Right ventricle myocardium inferior (tissue), 1 donor: Measurements from ENCODE around the gene NKX6-2. TPM values are rescaled to one million over a fixed set of nuclear protein-coding genes. Genes with fewer than 3 reads are reported as not detected.
"Not testable (repeated sequence)": the region's sequence is repeated elsewhere in the genome, so short reads cannot be mapped to it uniquely, and the experiment has no call there.

Experiments
- ATAC-seq: fragments of 200-7000 bp; cut with Tn5 transposase; one replicate; pipeline ENCODE4 v1.9.1; 2020; ENCODE audit warnings: mild to moderate bottlenecking, moderate library complexity
- DNase-seq: peaks from one replicate; pipeline ENCODE4 v3.0.0; 2021; ENCODE audit errors: missing footprints
- intact Hi-C: fragments of 100-400 bp; cut with DNase I; formaldehyde crosslinking; loops from one replicate; pipeline ENCODE4 v1.11.0; 2022
- total RNA-seq: library from RNA; stranded (reverse); fragmentation: NEBNext Ultra II Directional; extraction: Animal tissue kit (Norgen Biotek cat#: 25700); gene quantifications from one replicate; pipeline ENCODE4 v1.2.1, GENCODE V29; 2021
- donor health status: DM: no; HTN: yes; CAD: no; lungs with severe emphysema.

The NKX6-2 gene
- total RNA-seq, 1 donor from 2014 or later = not detected

DNA sequence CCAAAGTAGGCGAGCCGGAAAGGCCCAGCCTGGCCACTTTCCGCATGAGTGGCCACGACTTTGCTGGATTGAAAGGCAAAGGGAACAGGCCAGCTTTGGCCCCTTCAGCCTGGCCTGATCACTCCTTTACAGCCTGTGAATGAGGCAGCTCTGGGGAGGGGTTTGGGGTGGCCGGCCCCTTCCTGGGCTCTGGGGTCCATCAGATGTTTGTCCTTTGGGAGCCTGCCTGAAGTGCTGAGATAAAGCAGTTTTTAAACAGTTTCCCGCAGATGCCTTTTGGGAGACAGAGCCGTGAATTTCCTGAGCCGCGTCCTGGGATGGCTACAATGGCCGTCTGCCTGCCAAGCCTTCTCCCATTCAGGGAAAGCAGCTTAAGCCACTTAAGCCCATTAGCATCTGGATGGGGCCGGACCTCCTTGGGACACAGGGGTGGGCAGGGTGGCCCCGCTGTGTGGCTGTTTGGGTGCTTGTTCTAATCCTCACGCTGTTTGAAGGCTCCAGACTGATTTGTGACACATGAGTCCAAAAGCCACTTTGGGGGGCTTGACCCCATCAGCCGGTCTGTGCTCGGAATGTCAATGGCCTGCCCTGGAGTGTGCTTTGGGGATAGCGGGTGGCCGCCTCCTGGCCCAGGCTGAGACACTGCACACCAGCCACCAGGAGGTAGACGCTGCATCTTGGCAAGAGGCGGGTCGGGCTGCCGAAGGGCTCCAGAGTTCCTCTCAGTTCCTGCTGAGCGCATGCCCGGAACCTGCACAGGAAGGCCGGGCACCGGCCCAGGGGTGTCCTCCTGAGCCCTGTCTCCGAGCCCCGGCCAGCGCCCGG, 38.9 kb downstream of the NKX6-2 start:
- intact Hi-C loops = no loop called here
- ATAC-seq (no peak), DNase-seq (no peak)

DNA sequence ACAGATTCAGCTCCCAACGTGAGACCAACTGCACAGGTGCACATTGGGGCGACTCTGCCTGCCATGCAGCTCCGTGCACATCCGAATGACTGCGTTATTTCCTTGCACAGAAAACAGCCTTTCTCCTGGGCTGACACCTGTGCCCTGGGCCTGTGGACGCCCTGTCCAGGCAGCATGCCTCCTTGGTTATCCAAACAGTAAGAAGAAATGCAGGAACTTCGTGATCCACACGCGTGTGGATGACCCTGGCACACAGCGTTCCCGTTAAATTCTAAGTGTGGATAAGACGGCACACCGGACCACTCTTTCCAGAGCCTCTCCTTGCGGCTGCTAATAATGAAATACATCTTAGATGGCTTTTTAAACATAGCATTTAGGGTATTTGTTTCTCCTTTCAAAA, 39.6 kb downstream of the NKX6-2 start:
- ATAC-seq = no peak
- no peak for DNase-seq
- intact Hi-C loops = no loop called here

DNA sequence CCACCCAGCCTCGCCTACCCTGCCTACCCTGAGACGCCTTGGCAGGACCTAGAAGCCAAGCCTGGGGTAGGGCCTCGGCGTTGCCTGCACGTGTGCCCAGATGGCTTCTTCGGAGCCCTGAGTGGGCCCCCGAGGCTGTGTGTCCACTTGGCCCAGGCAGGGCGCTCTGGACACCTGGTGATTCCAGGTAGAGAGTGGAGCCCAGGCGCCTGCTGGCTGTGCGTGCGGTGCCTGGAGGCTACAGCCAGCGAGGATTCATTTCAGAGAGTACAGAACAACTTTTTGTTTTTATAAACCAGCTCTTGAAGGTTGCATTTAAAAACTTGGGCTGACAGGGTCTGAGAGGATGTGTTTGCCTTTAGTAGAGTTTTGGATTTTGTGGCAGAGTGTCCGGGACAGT, 40.0 kb downstream of the NKX6-2 start:
- intact Hi-C loops = no loop called here
- no peak for ATAC-seq
- no peak for DNase-seq

DNA sequence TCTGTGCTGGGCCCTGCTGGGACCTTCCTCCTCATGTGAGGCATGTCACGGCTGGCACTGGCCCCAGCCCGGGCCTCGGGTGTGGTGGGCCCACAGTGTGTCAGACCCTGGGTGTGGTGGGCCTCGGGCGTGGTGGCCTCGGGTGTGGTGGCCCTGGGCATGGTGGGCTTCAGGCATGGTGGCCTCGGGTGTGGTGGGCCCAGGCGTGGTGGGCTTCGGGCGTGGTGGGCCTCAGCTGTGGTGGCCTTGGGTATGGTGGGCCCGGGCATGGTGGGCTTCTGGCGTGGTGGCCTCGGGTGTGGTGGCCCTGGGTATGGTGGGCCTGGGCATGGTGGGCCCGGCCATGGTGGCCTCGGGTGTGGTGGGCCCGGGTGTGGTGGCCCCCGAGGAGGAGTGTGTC, 40.4 kb downstream of the NKX6-2 start:
- intact Hi-C loops = no loop called here
- DNase-seq (no peak), ATAC-seq (no peak)

DNA sequence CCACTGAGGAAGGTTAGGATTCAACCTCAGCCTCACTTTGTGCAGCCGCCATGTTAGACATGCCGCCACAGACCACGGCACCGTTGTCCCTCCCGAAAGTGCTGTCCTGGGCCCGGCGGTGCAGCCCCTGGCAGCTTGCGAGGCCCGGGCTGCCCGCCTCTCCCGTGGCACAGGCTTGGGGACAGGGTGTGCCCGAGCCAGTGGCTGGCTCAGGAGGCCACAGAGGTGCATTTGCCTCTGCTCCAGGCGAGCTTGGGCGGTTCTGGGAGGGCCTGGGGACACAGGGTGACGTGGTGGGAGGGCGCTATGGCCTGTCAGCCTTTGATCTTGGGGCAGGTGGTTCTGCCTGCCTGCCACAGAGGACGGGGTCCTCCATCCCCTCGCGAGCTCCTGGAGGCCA, 41.1 kb downstream of the NKX6-2 start:
- intact Hi-C loops = no loop called here
- DNase-seq = no peak
- no peak for ATAC-seq

DNA sequence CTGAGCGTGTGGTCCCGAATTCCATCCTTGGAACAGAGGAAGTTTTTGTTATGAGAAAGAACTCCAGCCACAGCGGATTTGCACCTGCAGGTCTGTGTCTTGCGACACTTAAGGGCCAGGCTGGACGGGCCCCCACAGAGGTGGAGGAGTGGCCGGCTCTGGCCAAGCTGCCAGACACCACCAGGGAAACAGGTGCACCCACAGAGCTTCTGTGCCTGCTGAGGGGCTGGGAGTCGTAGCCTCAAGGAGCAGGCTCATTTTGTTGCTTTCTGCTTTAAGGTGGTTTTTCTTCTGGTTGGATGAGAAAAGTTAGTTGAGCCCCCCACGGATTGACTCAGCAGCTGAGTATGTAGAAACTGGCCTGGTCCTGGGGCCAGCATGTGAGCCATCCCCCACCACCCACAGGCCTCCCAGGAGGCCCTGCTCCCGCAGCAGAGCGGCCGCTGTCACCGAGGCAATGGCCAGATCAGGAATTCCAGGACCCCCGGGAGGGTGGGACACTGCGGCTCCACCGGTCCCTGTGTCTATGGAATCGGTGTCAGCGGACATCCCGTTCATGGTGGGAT, 41.9 kb downstream of the NKX6-2 start:
- ATAC-seq = no peak
- intact Hi-C loops = no loop called here
- no peak for DNase-seq

DNA sequence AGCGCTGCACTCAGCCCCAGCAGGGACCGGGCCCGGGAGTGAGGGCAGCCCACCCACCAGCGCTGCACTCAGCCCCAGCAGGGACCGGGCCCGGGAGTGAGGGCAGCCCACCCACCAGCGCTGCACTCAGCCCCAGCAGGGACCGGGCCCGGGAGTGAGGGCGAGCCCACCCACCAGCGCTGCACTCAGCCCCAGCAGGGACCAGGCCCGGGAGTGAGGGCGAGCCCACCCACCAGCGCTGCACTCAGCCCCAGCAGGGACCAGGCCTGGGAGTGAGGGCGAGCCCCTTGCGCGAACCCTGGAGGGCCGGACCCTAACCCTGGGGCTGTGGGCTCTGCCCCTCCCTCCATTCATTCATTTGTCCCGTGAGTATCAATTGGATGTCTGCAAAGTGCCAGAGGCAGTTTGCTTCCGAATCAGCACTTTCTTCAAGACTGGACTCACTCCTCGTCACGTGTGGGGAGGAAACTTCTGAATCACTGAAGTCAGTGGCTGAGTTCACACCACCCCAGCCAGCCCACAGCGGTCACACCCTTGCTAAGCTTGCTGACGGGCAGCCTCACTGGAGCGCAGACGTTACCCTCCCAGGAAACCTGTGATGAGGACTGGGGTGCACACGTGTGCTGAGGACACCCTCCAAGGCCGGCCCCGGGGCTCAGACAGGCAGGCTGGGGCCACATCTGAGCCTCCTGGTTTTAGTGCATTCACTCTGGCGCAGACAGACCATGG, 42.6 kb downstream of the NKX6-2 start:
- DNase-seq, intact Hi-C loops, ATAC-seq: not testable (repeated sequence)

DNA sequence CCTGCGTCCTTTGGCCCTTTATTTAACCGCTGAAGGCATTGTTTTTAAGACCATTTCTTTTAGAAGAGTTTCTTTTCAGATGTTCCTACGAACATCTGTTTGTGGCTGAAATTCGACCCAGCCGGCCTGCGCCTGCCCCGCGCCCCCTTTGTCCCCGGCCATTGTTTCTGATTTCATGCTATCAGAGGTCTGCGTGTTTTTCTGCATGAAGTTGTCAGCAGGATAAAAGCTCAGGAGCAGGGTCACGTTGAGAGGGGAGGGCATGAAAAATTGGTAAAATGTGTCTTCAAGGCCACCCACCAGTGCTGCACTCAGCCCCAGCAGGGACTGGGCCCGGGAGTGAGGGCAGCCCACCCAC, 43.1 kb downstream of the NKX6-2 start:
- intact Hi-C loops = no loop called here

DNA sequence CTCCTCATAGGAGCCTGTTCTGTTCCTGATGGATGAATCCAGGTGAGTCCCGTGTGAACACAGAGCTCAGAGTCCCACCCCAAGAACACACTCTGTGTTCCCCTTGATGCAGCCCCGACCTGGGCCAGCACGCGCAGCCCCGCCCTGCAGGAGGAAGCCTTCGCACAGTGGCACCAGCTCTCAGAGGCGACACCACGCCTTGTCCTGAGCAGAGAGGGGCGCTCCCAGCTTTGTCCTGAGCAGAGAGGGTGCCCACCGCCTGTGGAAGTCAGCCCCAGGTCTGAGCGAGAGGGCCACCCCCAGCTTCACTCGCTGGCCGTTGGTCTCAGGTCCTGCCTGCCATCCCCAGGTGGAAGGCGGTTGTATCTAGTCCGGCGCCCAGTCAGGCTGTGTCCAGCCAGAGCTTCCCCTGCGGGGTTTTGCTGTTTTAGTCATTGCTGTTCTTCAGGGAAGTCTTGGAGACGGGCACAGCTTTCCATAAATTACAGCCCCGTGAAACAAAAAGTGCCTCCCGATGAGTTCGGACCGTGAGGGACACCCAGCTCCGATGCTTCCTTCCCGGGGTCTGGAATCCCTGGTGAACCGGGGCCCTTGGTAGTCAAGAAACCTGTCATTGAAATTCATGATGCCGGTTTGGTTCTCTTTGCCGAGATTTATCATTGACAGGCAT, 43.6 kb downstream of the NKX6-2 start:
- ATAC-seq (no peak), DNase-seq (peak; percentile 53)
- intact Hi-C loops = no loop called here

More for the DNA sequence above, 43.1 kb downstream of the NKX6-2 start:
- DNase-seq (no peak), ATAC-seq (no peak)

DNA sequence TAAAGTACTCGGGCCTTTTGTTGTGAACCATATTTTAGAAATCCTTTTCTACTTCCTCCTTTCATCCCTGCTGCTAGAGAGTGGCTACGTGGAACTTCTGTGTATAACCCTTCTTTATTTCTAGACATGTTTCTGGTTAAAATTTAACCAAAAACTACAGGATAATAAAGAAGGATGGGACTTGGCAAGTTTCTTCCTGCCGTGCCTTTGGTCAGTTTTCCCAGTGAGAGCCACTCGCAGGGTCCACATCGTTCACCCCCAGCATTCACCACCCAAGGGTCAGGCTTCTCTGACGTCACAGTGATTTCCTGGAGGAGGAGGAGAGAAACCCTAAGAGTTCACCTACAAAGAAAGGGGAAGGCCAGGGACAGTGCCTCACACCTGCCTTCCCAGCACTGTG, 45.4 kb downstream of the NKX6-2 start:
- intact Hi-C loops = no loop called here
- ATAC-seq (no peak), DNase-seq (no peak)

DNA sequence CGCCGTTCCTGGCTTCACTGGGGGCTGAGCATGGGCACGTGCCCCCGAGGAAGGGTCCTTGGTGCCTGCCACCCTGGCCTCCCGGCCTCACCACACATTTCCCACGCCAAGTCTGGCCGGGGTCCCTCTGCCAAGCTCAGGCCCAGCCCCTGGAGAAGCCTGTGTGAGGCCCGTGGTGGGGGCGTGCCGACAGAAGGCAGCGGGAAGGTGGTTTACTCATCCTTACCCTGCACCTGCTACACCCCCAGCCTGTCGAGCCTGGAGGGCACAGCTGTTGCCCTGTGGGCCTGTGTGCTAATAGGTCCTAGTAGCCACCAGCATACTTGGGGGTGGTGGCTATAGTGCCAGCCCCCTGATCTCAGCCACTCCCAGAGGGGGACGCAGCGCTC, 46.7 kb downstream of the NKX6-2 start:
- DNase-seq (no peak), ATAC-seq (no peak)
- intact Hi-C loops = no loop called here

DNA sequence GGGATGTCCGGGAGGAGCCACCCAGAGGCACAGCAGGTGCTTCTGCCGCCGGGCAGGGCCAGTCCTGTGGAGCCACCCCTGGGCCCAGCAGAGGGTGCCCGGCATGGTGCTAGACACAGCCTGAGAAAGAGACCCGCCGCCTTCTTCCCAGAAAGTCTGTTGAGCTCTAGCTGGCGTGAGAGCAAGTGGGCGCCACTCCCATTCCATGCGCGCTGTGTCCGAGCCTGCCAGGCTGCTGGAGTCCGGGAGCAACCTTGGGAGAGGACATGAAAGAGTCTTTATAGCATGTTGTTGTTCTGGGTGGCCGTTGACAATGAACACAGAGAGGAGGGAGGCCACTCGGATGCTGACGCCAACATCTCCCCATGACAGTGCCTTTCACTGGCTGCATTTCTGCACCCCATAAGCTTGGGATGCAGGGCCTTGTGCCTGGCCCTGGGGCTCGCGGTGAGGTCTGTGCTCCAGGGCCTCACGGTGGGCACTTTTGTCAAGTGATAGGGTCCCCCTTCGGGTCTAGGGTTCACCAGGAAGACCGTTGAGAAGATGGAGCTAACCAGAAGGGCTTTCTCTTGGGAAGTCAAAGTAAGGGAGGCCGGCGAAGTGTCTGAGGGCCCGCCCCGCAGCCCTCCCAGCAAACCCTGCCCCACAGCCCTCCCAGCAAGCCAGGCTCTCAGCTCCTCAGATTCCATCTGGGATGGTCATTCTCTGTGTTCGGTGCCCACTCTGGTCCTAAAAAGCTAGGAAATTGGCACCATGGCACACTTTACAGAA, 47.3 kb downstream of the NKX6-2 start:
- intact Hi-C loops = no loop called here
- DNase-seq = no peak
- ATAC-seq = peak; percentile 51

DNA sequence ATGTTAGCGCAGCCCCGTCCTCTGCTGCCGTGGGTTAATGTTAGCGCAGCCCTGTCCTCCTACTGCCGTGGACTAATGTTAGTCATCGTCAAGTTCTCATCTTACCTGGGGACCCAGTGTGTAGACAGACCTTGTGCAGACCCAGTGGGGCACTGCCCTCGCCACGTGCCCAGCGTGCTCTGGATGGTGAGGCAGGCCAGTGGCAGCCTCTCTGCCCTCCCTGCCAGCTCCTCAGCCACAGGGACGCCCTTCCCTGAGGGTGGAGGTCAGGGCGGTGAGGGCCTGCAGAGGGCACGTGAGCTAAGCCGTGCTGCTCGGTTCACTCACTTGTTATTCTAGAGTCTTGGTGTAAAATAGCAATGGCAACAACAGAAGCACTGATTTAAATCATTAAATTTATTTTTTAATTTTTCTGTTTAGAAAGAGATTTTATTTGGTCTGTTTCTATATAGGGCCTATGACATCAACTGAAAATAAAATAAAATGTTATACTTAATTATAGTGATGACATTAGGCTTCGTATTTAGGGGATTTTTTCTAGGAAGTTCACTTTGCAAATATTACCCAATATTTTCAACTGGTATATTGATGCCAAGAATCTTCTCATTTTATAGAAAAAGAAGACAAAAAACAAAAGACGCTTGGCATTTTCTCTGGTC, 48.4 kb downstream of the NKX6-2 start:
- intact Hi-C loops = no loop called here
- DNase-seq (no peak), ATAC-seq (peak; percentile 90)

DNA sequence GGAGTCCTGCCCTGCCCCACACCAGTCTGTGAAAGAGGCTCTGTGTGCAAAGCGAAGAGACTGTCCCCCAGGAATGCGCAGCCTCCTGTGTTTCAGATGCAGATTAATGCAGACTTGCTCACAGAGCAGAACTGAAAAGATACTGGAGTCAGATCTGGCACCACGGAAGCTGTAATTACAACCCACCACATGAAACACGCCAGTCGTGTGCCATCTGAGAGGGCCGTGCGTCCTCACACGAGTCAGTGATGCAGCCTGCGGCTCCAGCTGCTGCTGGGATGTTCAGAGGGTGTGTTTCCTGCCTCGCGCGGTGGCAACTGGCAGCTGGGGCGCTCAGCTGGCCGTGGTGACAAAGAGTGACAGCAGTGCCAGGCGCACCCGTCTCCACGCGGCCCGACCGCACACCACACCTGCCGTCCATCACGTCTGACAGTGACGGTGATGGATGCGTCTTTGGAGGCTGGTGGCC, 50.0 kb downstream of the NKX6-2 start:
- intact Hi-C loops = no loop called here
- DNase-seq (no peak), ATAC-seq (no peak)

DNA sequence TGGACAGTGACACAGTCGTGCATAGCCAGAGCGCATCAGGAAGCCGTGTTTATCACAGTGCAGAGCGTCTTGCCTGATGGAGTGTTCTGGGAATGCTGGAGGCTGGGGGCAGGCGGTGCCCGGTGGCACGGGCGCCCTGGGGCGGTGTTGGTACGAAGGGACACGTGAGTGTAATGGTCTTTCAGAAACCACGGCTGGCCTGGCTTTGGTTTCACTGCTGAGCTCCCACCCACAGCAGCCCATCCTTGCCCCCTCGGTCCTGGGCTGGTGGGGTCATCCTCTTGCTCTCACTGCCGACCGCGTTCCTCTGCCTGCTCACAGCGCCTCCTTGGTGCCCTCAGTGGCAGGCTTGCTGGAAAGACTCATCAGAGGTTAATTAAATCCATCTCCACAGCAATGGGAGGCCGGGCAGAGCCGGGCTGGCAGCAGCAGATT, 50.6 kb downstream of the NKX6-2 start:
- intact Hi-C loops = no loop called here
- DNase-seq = no peak
- no peak for ATAC-seq

DNA sequence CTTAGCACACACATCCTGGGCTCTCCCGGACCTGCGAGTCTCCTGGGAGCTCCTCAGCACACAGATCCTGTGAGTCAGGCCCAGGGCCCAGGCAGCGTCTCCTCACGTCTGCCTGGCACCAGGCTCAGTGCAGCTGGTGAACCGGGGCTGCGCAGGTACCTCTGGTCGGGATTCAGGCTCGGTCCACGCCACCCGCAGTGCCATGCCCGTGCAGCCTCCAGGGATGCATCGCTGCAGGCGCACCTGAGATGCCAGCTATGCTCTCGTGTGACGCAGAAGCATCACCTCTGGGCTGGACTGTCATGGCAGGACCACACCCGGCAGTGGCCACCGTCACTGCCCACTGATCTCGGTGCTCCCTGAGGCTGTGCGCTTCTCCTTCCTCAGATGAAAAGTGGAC, 52.0 kb downstream of the NKX6-2 start:
- no peak for DNase-seq
- ATAC-seq = no peak
- intact Hi-C loops = no loop called here
